B cell (primary cell): ENCODE measurements around the gene USE1. TPM values are rescaled to one million over a fixed set of nuclear protein-coding genes. Genes with fewer than 3 reads are reported as not detected.

ENCODE experiments used
- ATAC-seq: fragments of 200-7000 bp; cut with Tn5 transposase; one replicate; pipeline ENCODE4 v1.10.0; 2021; ENCODE audit warnings: low read depth, mild to moderate bottlenecking, moderate number of reproducible peaks, moderate library complexity
- CTCF ChIA-PET: fragments of 350-600 bp; sonication (Branson Sonifier 250); formaldehyde crosslinking; loops from one replicate; lab custom pipeline; 2021; ENCODE audit warnings: antibody characterized with exemption, inconsistent platforms; lab: Charles Lee
- POLR2A ChIA-PET: fragments of 350-600 bp; sonication (Branson Sonifier 250); formaldehyde crosslinking; loops from one replicate; lab custom pipeline; 2021; ENCODE audit warnings: antibody characterized with exemption; lab: Charles Lee
- DNase-seq: peaks from one replicate; pipeline ENCODE4 v3.0.0; 2013
- H2AFZ ChIP-seq: 2 replicates; pipeline ENCODE4 v1.6.1; 2012; ENCODE audit warnings: mild to moderate bottlenecking, low read depth, low read length; ENCODE audit not compliant: insufficient read depth, poor library complexity, severe bottlenecking
- H3K27ac ChIP-seq, 2 donors: 1 replicate in 1 of 2; 2 replicates in 1 of 2; pipeline ENCODE4 v1.5.1; 2012 to 2013; ENCODE audit warnings: low read length in 2 of 2, mild to moderate bottlenecking in 2 of 2, moderate library complexity in 1 of 2
- H3K27me3 ChIP-seq, 4 experiments: fragments of 200-600 bp in 1 of 4; sonication (generic) in 1 of 4; replicated peaks in 1 of 4; 1 replicate in 2 of 4; 2 replicates in 2 of 4; pipeline versions ENCODE4 v1.6.1 to v1.7.0; 2013 to 2016; ENCODE audit warnings: low read length in 3 of 4, mild to moderate bottlenecking in 2 of 4, mixed read lengths in 1 of 4, moderate library complexity in 1 of 4; ENCODE audit not compliant: insufficient read depth in 4 of 4, control insufficient read depth in 3 of 4; ENCODE audit errors: control extremely low read depth in 1 of 4
- H3K36me3 ChIP-seq, 2 experiments: replicated peaks in 1 of 2; 1 replicate in 1 of 2; 2 replicates in 1 of 2; pipeline versions ENCODE4 v1.6.1 to v1.7.1; 2013; ENCODE audit warnings: low read length in 1 of 2; ENCODE audit not compliant: insufficient read depth in 2 of 2, control insufficient read depth in 1 of 2; ENCODE audit errors: control extremely low read depth in 1 of 2, extremely low read depth in 1 of 2
- H3K4me1 ChIP-seq, 2 donors: fragments of 200-600 bp in 1 of 2; sonication (generic) in 1 of 2; 1 replicate in 1 of 2; 2 replicates in 1 of 2; pipeline versions ENCODE4 v1.5.1 to v1.6.1; 2013 to 2017; ENCODE audit warnings: low read length in 2 of 2; ENCODE audit not compliant: control insufficient read depth in 2 of 2, insufficient read depth in 2 of 2
- H3K4me2 ChIP-seq: replicated peaks from 2 replicates; pipeline ENCODE3; 2012; ENCODE audit warnings: mild to moderate bottlenecking, low read depth, low read length; ENCODE audit not compliant: poor library complexity, severe bottlenecking
- H3K4me3 ChIP-seq, 5 experiments: fragments of 200-600 bp in 1 of 5; sonication (generic) in 1 of 5; 1 replicate in 3 of 5; 2 replicates in 2 of 5; pipeline versions ENCODE4 v1.5.1 to v1.7.0; 2011 to 2016; ENCODE audit warnings: low read length in 4 of 5, mild to moderate bottlenecking in 4 of 5, low read depth in 2 of 5, control low read depth in 1 of 5, moderate library complexity in 1 of 5; ENCODE audit not compliant: insufficient read depth in 1 of 5; ENCODE audit errors: control extremely low read depth in 1 of 5, extremely low read depth in 1 of 5
- H3K79me2 ChIP-seq: fragments of 200-600 bp; sonication (generic); one replicate; pipeline ENCODE4 v1.6.0; 2016; ENCODE audit warnings: low read length; ENCODE audit not compliant: control insufficient read depth, insufficient read depth
- H3K9ac ChIP-seq: fragments of 200-600 bp; sonication (generic); 2 replicates; pipeline ENCODE4 v1.6.1; 2017; ENCODE audit warnings: mild to moderate bottlenecking, low read length, moderate library complexity
- H3K9me3 ChIP-seq, 3 donors: one replicate each; pipeline versions ENCODE4 v1.6.1 to v1.7.1; 2013; ENCODE audit warnings: low read length in 2 of 3; ENCODE audit not compliant: control insufficient read depth in 2 of 3, insufficient read depth in 1 of 3; ENCODE audit errors: control extremely low read depth in 1 of 3
- H4K20me1 ChIP-seq: 2 replicates; pipeline ENCODE4 v1.6.0; 2012; ENCODE audit warnings: mild to moderate bottlenecking, low read length; ENCODE audit not compliant: insufficient read depth, control insufficient read depth, poor library complexity, severe bottlenecking
- H3K27ac Mint-ChIP-seq: one replicate; pipeline ENCODE4 v1.8.0; 2021; ENCODE audit warnings: mixed read lengths
- H3K27me3 Mint-ChIP-seq: one replicate; pipeline ENCODE4 v1.8.0; 2021; ENCODE audit warnings: mixed read lengths
- H3K4me1 Mint-ChIP-seq: one replicate; pipeline ENCODE4 v1.8.0; 2021; ENCODE audit warnings: mixed read lengths
- H3K4me3 Mint-ChIP-seq: one replicate; pipeline ENCODE4 v1.8.0; 2021; ENCODE audit warnings: mixed read lengths
- H3K9me3 Mint-ChIP-seq: one replicate; pipeline ENCODE4 v1.8.0; 2022; ENCODE audit warnings: mixed read lengths; ENCODE audit not compliant: insufficient read depth
- EZH2 ChIP-seq: IDR thresholded peaks from 2 replicates; pipeline ENCODE4 v1.6.1; 2012; ENCODE audit warnings: borderline replicate concordance, low read depth, mild to moderate bottlenecking, moderate library complexity, low read length; ENCODE audit not compliant: insufficient read depth, poor library complexity, severe bottlenecking
- WGBS: methylation state at CpG from one replicate; pipeline ENCODE4 v1.1.5; 2013; ENCODE audit warnings: missing lambda C conversion rate; ENCODE audit not compliant: insufficient coverage; 5-methylcytosine and 5-hydroxymethylcytosine counted together
- intact Hi-C: fragments of 100-400 bp; cut with micrococcal nuclease; formaldehyde crosslinking; loops from one replicate; pipeline ENCODE4 v1.10.0; 2022
- polyA plus RNA-seq: library from polyadenylated mRNA; depleted of rRNA; stranded (reverse); fragments of >200 nt; gene quantifications from 2 replicates; pipeline ENCODE4 v1.2.3, GENCODE V29; 2012
- total RNA-seq, 2 donors: library from RNA; stranded (reverse); fragments of 120-200 nt in 1 of 2; gene quantifications; 1 replicate in 1 of 2; 2 replicates in 1 of 2; pipeline versions ENCODE4 v1.2.3 to v1.2.4, GENCODE V29; 2013 to 2022
- TF ChIP-seq, protein P1 (sequence below): fragments of 200-600 bp; IDR thresholded peaks from one replicate; pipeline ENCODE4 v1.8.0; 2022; ENCODE audit warnings: antibody characterized with exemption, mild to moderate bottlenecking

The USE1 gene
- total and polyA plus RNA-seq, 2 donors (not counting 1 experiment from before 2014, with no cell fraction given), result 48.3 to 49.5 TPM

DNA sequence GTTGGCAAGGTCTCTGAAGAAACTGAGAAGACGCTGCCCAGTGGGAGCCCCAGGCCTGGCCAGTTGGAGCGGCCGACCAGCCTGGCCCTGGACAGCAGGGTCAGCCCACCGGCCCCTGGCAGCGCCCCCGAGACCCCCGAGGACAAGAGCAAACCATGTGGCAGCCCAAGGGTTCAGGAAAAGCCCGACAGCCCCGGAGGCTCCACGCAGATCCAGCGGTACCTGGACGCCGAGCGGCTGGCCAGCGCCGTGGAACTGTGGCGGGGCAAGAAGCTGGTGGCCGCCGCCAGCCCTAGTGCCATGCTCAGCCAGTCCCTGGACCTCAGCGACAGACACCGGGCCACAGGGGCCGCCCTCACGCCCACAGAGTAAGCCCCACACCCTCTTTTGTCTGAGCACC is 20.1 kb upstream of the USE1 start:
- Histone ChIP-seq H3K27ac (no peak overlapping the region), H3K79me2 (peaks cover 3% of the 10 kb centered on the region), H4K20me1 (no peaks in the 10 kb centered on the region), H3K9ac (no peak overlapping the region), H3K4me3 (no peak overlapping the region), H3K36me3 (peaks cover 2 to 69% of the 10 kb centered on the region in 2 experiments), H3K27me3 (no peaks in the 10 kb centered on the region), H3K4me2 (no peak overlapping the region), H3K9me3 (no peaks in the 10 kb centered on the region), H2AFZ (no peak overlapping the region), H3K4me1 (no peaks in the 10 kb centered on the region)
- no peaks in the 10 kb centered on the region for H3K27me3 Mint-ChIP-seq
- no peak overlapping the region for H3K27ac Mint-ChIP-seq
- no peak overlapping the region for H3K4me3 Mint-ChIP-seq
- ChIA-PET POLR2A (no interaction called here), CTCF (no interaction called here)
- whole genome bisulfite sequencing, result over 99% methylated on average over 23 of the region's 23 CpGs
- no peaks in the 10 kb centered on the region for H3K9me3 Mint-ChIP-seq
- intact Hi-C loops, result no loop called here
- ATAC-seq, result no peak
- peaks cover 7% of the 10 kb centered on the region for H3K4me1 Mint-ChIP-seq
- TF ChIP-seq EZH2, result no peak
- TF ChIP-seq, protein P1, sequence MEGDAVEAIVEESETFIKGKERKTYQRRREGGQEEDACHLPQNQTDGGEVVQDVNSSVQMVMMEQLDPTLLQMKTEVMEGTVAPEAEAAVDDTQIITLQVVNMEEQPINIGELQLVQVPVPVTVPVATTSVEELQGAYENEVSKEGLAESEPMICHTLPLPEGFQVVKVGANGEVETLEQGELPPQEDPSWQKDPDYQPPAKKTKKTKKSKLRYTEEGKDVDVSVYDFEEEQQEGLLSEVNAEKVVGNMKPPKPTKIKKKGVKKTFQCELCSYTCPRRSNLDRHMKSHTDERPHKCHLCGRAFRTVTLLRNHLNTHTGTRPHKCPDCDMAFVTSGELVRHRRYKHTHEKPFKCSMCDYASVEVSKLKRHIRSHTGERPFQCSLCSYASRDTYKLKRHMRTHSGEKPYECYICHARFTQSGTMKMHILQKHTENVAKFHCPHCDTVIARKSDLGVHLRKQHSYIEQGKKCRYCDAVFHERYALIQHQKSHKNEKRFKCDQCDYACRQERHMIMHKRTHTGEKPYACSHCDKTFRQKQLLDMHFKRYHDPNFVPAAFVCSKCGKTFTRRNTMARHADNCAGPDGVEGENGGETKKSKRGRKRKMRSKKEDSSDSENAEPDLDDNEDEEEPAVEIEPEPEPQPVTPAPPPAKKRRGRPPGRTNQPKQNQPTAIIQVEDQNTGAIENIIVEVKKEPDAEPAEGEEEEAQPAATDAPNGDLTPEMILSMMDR, result no peak
- DNase-seq, result no peak

DNA sequence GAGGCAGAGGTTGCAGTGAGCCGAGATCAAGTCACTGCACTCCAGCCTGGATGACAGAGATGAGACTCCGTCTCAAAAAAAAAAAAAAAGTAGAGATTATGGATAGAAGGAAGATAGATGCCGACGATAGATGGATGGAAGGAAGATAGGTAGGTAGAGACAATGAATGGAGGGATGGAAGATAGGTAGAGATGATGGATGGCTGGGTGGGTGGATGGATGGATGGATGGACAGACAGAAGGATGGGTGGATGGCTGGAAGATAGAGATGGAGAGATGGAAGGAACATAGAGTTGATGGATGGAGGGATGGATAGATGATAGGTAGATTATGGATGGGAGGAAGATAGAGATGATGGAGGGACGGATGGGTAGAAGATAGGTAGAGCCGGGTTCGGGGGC is 18.5 kb upstream of the USE1 start:
- Histone ChIP-seq H3K9ac (no peak overlapping the region), H3K79me2 (peaks cover 3% of the 10 kb centered on the region), H3K27ac (no peak overlapping the region), H3K9me3 (no peaks in the 10 kb centered on the region), H3K4me1 (no peaks in the 10 kb centered on the region), H3K36me3 (peaks cover 2 to 72% of the 10 kb centered on the region in 2 experiments), H3K4me3 (no peak overlapping the region), H3K27me3 (no peaks in the 10 kb centered on the region), H4K20me1 (no peaks in the 10 kb centered on the region), H3K4me2 (no peak overlapping the region), H2AFZ (no peak overlapping the region)
- peak overlapping the region; percentile 33 for H3K27ac Mint-ChIP-seq
- no peaks in the 10 kb centered on the region for H3K27me3 Mint-ChIP-seq
- ChIA-PET POLR2A (interaction anchor here (0.8 kb wide), 1 partner anchor 13 kb away, joined by 3 read pairs; no protein-coding TSS in a partner anchor), CTCF (no interaction called here)
- DNase-seq (no peak), ATAC-seq (no peak)
- 92% methylated on average over 5 of the region's 7 CpGs for WGBS
- no peak overlapping the region for H3K4me3 Mint-ChIP-seq
- intact Hi-C loops, result no loop called here
- no peak for TF ChIP-seq EZH2
- TF ChIP-seq, protein P1, result no peak
- H3K4me1 Mint-ChIP-seq, result no peaks in the 10 kb centered on the region
- no peaks in the 10 kb centered on the region for H3K9me3 Mint-ChIP-seq
